NCI-H82 (cell line): ENCODE data around the gene DCHS2.

ENCODE experiments used
- DNase-seq: peaks from one replicate; lab custom pipeline; 2025; lab: John Stamatoyannopoulos, UW

Gene DCHS2

GRCh38 chr4:154194649-154195048 lies 296.9 kb downstream of the DCHS2 start:
- no peak for DNase-seq

DNA sequence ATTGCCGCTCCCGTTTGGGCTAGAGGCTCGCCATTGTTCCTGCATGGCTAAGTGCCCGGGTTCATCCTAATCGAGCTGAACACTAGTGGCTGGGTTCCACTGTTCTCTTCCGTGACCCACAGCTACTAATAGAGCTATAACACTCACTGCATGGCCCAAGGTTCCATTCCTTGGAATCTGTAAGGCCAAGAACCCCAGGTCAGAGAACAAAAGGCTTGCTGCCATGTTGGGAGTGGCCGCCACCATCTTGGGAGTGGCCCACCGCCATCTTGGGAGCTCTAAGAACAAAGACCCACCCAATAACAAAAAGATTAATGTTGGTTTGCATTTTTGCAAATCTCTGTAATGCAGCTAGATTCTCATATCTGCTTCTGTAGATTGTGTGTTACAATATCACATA lies 299.0 kb downstream of the DCHS2 start:
- DNase-seq: no peak

GRCh38 chr4:154189346-154189745 lies 302.3 kb downstream of the DCHS2 start:
- no peak for DNase-seq

DNA sequence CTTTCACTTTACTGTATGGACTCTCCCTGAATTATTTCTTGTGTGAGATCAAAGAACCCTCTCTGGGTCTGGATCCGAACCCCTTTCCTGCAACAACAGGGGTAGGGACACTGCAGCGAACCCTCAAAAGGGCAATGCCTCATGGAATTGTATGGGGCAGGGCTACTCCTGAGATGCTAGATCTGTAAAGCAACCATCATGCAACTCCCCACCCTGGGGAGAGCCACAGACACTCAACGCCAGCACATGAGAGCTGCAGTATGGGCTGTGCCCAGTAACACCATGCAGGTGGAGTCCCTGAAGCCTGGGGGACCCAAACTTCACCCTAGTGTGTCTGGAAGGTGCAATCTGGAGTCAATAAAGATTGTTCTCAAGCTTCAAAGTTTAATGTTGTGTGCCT lies 304.7 kb downstream of the DCHS2 start:
- DNase-seq: no peak

DNA sequence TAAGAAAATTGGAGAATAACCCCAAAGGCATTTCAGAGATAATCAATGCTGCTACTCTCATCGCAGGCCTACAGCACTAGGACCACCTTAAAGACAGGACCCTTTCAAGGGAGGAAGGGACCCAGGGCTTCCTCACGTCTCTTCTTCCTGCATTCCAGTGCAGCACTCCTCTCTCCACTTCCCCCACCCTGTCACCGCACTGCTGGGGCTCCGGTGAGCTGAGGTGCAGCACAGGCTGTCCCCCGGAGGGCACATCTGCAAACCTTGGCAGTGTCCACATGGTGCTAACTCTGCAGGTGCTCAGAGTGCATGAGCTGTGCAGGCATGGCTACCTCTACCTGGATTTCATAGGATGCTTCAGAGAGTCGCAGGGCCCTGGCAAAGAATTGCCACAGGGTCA lies 305.6 kb downstream of the DCHS2 start:
- no peak for DNase-seq

GRCh38 chr4:154184238-154184637 lies 307.4 kb downstream of the DCHS2 start:
- no peak for DNase-seq

DNA sequence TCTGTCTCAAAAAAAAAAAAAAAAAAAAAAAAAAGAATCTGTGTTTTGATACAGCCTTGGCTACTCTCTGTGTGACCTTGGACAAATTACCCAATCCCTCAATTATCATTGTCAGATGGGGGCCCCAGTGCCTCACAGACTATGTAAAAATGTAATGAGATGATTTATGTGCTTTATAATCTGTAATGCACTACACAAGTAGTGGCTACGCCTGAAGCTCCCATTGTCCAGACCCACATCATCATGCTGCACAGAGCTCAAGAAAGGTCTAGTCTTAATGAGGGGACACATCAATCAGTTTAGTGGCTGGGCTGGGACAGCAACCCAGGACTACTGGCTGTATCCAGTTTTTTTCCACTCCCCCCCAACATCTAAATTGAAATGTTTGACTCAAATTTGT lies 308.3 kb downstream of the DCHS2 start:
- DNase-seq: no peak
